GM12801 (cell line): ENCODE results near the gene NABP1.

Experiments used
- CTCF ChIP-seq: IDR thresholded peaks from one replicate; pipeline ENCODE4 v1.5.1; 2011; ENCODE audit warnings: control low read depth; ENCODE audit not compliant: insufficient read length; ENCODE audit errors: extremely low read depth

The NABP1 gene

GRCh38 chr2:191715471-191715870 lies 37.5 kb downstream of the NABP1 start:
- TF ChIP-seq CTCF, result no peak

GRCh38 chr2:191719261-191719660 lies 41.3 kb downstream of the NABP1 start:
- TF ChIP-seq CTCF, result no peak

GRCh38 chr2:191719938-191720337 lies 42.0 kb downstream of the NABP1 start:
- no peak for TF ChIP-seq CTCF

GRCh38 chr2:191721331-191721730 lies 43.4 kb downstream of the NABP1 start:
- TF ChIP-seq CTCF, result no peak

- no peak for TF ChIP-seq CTCF
Measured at GRCh38 chr2:191724015-191724414, 46.1 kb downstream of the NABP1 start.

- no peak for TF ChIP-seq CTCF
Measured at GRCh38 chr2:191728750-191729624, 51.1 kb downstream of the NABP1 start.

GRCh38 chr2:191730263-191730662 lies 52.3 kb downstream of the NABP1 start:
- no peak for TF ChIP-seq CTCF
